Amygdala (tissue), 56 donors: ENCODE data around the gene SLC6A5.
"Not testable (repeated sequence)": the region's sequence is repeated elsewhere in the genome, so short reads cannot be mapped to it uniquely, and the experiment has no call there.

Experiments used
- DNase-seq, 56 donors: peaks; one replicate each; lab custom pipeline; 2025; lab: John Stamatoyannopoulos, UW

The SLC6A5 gene

GRCh38 chr11:20599221-20600019 lies at the start of gene SLC6A5:
SLC6A5 (plus strand) TSS chr11:20599608; CDS start chr11:20599673, 65 bp downstream.
- peak in 3 of 56 donors; percentile 8 to 13 (median 9) for DNase-seq

- no peak for DNase-seq
Observed at GRCh38 chr11:20551096-20551495, 48.3 kb upstream of the SLC6A5 start.

GRCh38 chr11:20555783-20556182 lies 43.6 kb upstream of the SLC6A5 start:
- no peak for DNase-seq

- DNase-seq, result not testable (repeated sequence)
Observed at GRCh38 chr11:20556396-20556795, 43.0 kb upstream of the SLC6A5 start.

GRCh38 chr11:20558741-20559140 lies 40.7 kb upstream of the SLC6A5 start:
- peak in 1 of 56 donors; percentile 2 for DNase-seq

GRCh38 chr11:20559523-20560300 lies 39.7 kb upstream of the SLC6A5 start:
- DNase-seq, result no peak

- no peak for DNase-seq
Observed at GRCh38 chr11:20561915-20562314, 37.5 kb upstream of the SLC6A5 start.

GRCh38 chr11:20563866-20564265 lies 35.5 kb upstream of the SLC6A5 start:
- no peak for DNase-seq

- DNase-seq, result no peak
Observed at GRCh38 chr11:20564846-20565635, 34.4 kb upstream of the SLC6A5 start.

GRCh38 chr11:20566115-20566514 lies 33.3 kb upstream of the SLC6A5 start:
- DNase-seq, result not testable (repeated sequence)

GRCh38 chr11:20566591-20567434 lies 32.6 kb upstream of the SLC6A5 start:
- DNase-seq, result no peak

GRCh38 chr11:20579725-20580124 lies 19.7 kb upstream of the SLC6A5 start:
- not testable (repeated sequence) for DNase-seq

- DNase-seq, result no peak
Observed at GRCh38 chr11:20583201-20583600, 16.2 kb upstream of the SLC6A5 start.

- DNase-seq, result no peak
Observed at GRCh38 chr11:20584093-20584774, 15.2 kb upstream of the SLC6A5 start.

- DNase-seq, result no peak
Observed at GRCh38 chr11:20589796-20590195, 9.6 kb upstream of the SLC6A5 start.

- no peak for DNase-seq
Observed at GRCh38 chr11:20590381-20590780, 9.0 kb upstream of the SLC6A5 start.

- no peak for DNase-seq
Observed at GRCh38 chr11:20592741-20593140, 6.7 kb upstream of the SLC6A5 start.

GRCh38 chr11:20594274-20595061 lies 4.9 kb upstream of the SLC6A5 start:
- no peak for DNase-seq

- DNase-seq, result no peak
Observed at GRCh38 chr11:20595101-20595500, 4.3 kb upstream of the SLC6A5 start.
